ENCODE data around the gene PIP5KL1. TPM values are rescaled to one million over a fixed set of nuclear protein-coding genes. Genes with fewer than 3 reads are reported as not detected.

PIP5KL1 gene
- total and polyA plus RNA-seq, 7 experiments from 2014 or later = 0.17 to 2.9 (median 1.9) TPM; not detected in 1

DNA sequence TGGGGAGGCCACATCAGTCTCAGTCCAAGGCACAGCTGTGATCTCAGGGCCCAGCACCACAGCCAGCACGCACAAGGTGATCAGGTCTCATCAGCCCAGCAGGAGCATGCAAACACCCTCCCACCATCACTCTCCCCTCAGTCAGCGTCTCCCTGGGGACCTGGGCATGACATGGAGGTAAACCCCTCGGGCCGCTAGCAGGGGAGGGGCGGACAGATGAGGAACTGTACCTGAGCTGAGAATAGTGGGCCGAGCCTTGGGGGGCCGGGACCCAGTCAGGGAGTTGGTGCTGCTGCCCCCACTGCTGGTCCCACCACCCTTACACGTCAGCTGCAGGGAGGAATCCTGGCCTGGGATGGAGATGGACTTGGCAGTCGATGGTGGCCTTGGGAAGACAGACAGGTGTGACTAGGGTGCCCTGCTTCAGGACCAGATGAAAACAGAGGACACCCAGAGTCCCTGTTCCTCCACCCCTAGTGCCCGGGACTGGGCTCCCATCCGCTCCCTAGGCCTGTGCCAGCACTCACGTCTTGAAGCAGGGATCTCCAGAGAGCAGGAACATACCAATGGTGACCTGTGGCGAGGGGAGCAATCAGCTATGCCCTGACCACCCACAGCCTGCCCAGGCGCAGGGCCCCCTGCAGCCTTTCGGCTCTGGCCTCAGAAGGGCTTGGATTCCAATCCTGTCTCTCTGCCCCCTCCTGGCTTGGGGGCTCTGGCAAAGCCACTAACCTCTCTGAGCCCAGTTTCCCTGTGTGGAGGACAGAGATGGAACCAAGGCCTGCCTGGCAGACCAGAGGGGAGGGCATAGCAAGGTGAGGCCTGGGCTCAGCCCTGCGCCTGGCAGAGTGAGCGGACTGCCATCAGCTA is 17.5 kb upstream of the PIP5KL1 start:
- Histone ChIP-seq H3K27ac (ENCODE audit: low read depth, low read length) (peak overlapping the region; percentile 49), H3K27me3 (ENCODE audit: control insufficient read depth in 2 of 2, insufficient read depth in 2 of 2, low read length in 2 of 2) (no peaks in the 10 kb centered on the region), H3K36me3 (ENCODE audit: control insufficient read depth in 2 of 3, insufficient read depth in 3 of 3, low read length in 3 of 3) (peaks cover 26 to 93% (median 34%) of the 10 kb centered on the region in 3 experiments), H3K4me1 (ENCODE audit: control insufficient read depth in 2 of 2, insufficient read depth in 2 of 2, low read length in 2 of 2) (peaks cover 18 to 49% of the 10 kb centered on the region in 2 donors), H3K4me3 (ENCODE audit: low read length) (no peak overlapping the region), H3K9me3 (ENCODE audit: control insufficient read depth in 2 of 3, low read length in 3 of 3) (no peaks in the 10 kb centered on the region)
- intact Hi-C loops (cut with micrococcal nuclease) = no loop called here
- ChIA-PET POLR2A (interaction anchor here (1.0 to 61.3 kb wide), 4 partner anchors 8 to 87 kb away, joined by 3 to 1719 read pairs (median 8); partner anchors contain the start of gene EEIG1), CTCF (interaction anchor here (0.5 to 2.3 kb wide), 4 partner anchors 16 to 87 kb away, joined by 3 to 16 read pairs (median 6); no protein-coding TSS in a partner anchor)
- Mint-ChIP-seq H3K36me3 (peaks cover 0 to 41% (median 26%) of the 10 kb centered on the region in 5 donors), H3K4me1 (peaks cover 30 to 84% (median 56%) of the 10 kb centered on the region in 7 donors), H3K27me3 (no peaks in the 10 kb centered on the region), H3K4me3 (peak overlapping the region in 5 of 10 donors; percentile 21 to 72 (median 47)), H3K9me3 (peaks cover 0 to 6% (median 0%) of the 10 kb centered on the region in 11 donors), H3K27ac (peak overlapping the region; percentile 54 to 98 (median 87))
- DNase-seq = no peak
- no peak for ATAC-seq

DNA sequence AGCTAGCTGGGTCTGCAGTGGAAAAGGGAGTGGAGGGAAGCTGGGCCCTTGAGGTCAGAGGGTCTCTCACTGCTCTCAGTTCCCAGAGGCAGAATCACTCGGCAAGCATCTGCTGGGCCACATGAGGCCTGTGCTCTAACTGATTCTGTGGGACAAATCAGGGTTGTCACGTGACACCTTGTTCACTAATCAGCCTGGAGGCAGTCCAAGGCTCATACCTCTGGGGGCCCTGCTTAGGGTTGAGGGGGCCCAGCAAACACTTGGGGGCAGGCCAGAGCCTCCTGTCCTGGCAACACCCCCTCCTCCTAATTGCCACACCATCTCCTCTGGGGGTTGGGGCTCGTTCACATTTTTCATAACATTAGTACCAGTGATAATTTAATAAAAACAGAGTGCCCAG is 16.2 kb upstream of the PIP5KL1 start:
- peaks cover 27 to 95% (median 46%) of the 10 kb centered on the region in 3 experiments for H3K36me3 ChIP-seq (ENCODE audit: control insufficient read depth in 2 of 3, insufficient read depth in 3 of 3, low read length in 3 of 3)
- CTCF ChIA-PET = interaction anchor here (1.9 kb wide), 1 partner anchor 89 kb away, joined by 8 read pairs; no protein-coding TSS in a partner anchor
- Mint-ChIP-seq H3K36me3 (peaks cover 0 to 44% (median 30%) of the 10 kb centered on the region in 5 donors), H3K27me3 (no peaks in the 10 kb centered on the region), H3K4me3 (no peak overlapping the region), H3K9me3 (peaks cover 0 to 9% (median 0%) of the 10 kb centered on the region in 11 donors), H3K4me1 (peaks cover 34 to 76% (median 54%) of the 10 kb centered on the region in 7 donors), H3K27ac (peak overlapping the region in 8 of 9 donors; percentile 53 to 98 (median 88))
- intact Hi-C loops (cut with micrococcal nuclease) = no loop called here
- H3K27ac ChIP-seq (ENCODE audit: low read depth, low read length) = peak overlapping the region; percentile 40
- ATAC-seq = no peak
- DNase-seq = no peak
- POLR2A ChIA-PET = interaction anchor here (6.7 to 61.3 kb wide), 2 partner anchors 38 to 88 kb away, joined by 62 to 1719 read pairs; partner anchors contain the start of gene EEIG1
- no peaks in the 10 kb centered on the region for H3K9me3 ChIP-seq (ENCODE audit: control insufficient read depth in 2 of 3, low read length in 3 of 3)
- H3K4me3 ChIP-seq (ENCODE audit: low read length) = no peak overlapping the region
- no peaks in the 10 kb centered on the region for H3K27me3 ChIP-seq (ENCODE audit: control insufficient read depth in 2 of 2, insufficient read depth in 2 of 2, low read length in 2 of 2)
- H3K4me1 ChIP-seq (ENCODE audit: control insufficient read depth in 2 of 2, insufficient read depth in 2 of 2, low read length in 2 of 2) = peaks cover 10 to 37% of the 10 kb centered on the region in 2 donors

DNA sequence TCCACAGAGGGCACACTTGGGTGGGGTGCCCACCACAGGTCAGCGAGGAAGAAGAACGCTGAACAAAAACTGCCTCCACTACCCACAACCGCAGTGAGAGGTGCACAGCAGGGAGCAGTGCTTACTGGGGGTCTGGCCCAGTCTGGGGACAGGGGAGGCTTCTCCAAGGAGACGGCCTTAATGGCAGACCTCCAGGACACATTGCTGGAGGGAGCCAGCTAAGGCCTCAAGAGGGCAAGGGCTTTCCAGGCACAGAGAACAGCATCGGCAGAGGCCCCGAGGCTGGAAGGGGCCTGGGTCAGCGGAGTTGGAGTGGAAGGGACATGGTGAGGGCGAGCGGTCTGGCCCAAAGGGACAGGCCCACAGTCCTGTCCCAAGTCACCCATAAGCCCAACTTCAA is 15.4 kb upstream of the PIP5KL1 start:
- intact Hi-C loops (cut with micrococcal nuclease) = no loop called here
- Mint-ChIP-seq H3K27ac (peak overlapping the region in 7 of 9 donors; percentile 53 to 91 (median 70)), H3K4me1 (peaks cover 28 to 71% (median 50%) of the 10 kb centered on the region in 7 donors)

DNA sequence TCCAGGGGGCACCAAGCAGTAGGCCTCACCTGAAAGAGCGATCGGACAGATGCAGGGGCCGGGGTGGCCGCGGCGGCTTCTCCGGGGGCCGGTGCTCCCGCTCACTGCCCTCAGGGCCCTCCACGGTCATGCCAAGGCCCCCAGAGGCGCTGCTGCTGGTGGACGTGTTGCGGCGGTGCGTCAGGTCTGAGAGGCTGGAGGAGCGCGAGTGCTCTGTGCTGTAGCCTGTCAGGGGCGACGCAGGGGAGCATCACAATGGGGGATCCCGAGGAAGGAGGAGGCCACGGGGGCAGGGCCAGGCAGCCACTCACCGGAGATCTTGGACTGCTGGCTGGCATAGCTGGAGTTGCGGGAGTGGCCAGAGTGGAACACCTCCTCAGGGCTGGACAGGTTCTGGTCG is 14.8 kb upstream of the PIP5KL1 start:
- peaks cover 23 to 71% (median 46%) of the 10 kb centered on the region in 7 donors for H3K4me1 Mint-ChIP-seq
- intact Hi-C loops (cut with micrococcal nuclease) = no loop called here
- POLR2A ChIA-PET = interaction anchor here (2.5 to 61.3 kb wide), 3 partner anchors 9 to 89 kb away, joined by 16 to 1719 read pairs (median 62); partner anchors contain the start of gene EEIG1
- no peaks in the 10 kb centered on the region for H3K27me3 ChIP-seq (ENCODE audit: control insufficient read depth in 2 of 2, insufficient read depth in 2 of 2, low read length in 2 of 2)
- H3K4me3 ChIP-seq (ENCODE audit: low read length) = no peak overlapping the region
- ATAC-seq (no peak), DNase-seq (no peak)
- H3K36me3 Mint-ChIP-seq = peaks cover 0 to 51% (median 31%) of the 10 kb centered on the region in 5 donors
- H3K9me3 Mint-ChIP-seq = peaks cover 0 to 9% (median 0%) of the 10 kb centered on the region in 11 donors
- peak overlapping the region in 1 of 10 donors; percentile 43 for H3K4me3 Mint-ChIP-seq
- CTCF ChIA-PET = interaction anchor here (2.2 to 7.2 kb wide), 3 partner anchors 9 to 94 kb away, joined by 8 to 110 read pairs (median 37); no protein-coding TSS in a partner anchor
- H3K27me3 Mint-ChIP-seq = no peaks in the 10 kb centered on the region
- peaks cover 10 to 25% of the 10 kb centered on the region in 2 donors for H3K4me1 ChIP-seq (ENCODE audit: control insufficient read depth in 2 of 2, insufficient read depth in 2 of 2, low read length in 2 of 2)
- no peaks in the 10 kb centered on the region for H3K9me3 ChIP-seq (ENCODE audit: control insufficient read depth in 2 of 3, low read length in 3 of 3)
- H3K27ac ChIP-seq (ENCODE audit: low read depth, low read length) = no peak overlapping the region
- peak overlapping the region in 6 of 9 donors; percentile 71 to 91 (median 77) for H3K27ac Mint-ChIP-seq
- peaks cover 26 to 97% (median 45%) of the 10 kb centered on the region in 3 experiments for H3K36me3 ChIP-seq (ENCODE audit: control insufficient read depth in 2 of 3, insufficient read depth in 3 of 3, low read length in 3 of 3)

More for the DNA sequence above, 15.4 kb upstream of the PIP5KL1 start:
- Histone ChIP-seq H3K4me3 (ENCODE audit: low read length) (no peak overlapping the region), H3K36me3 (ENCODE audit: control insufficient read depth in 2 of 3, insufficient read depth in 3 of 3, low read length in 3 of 3) (peaks cover 27 to 97% (median 46%) of the 10 kb centered on the region in 3 experiments), H3K9me3 (ENCODE audit: control insufficient read depth in 2 of 3, low read length in 3 of 3) (no peaks in the 10 kb centered on the region), H3K27ac (ENCODE audit: low read depth, low read length) (peak overlapping the region; percentile 40), H3K27me3 (ENCODE audit: control insufficient read depth in 2 of 2, insufficient read depth in 2 of 2, low read length in 2 of 2) (no peaks in the 10 kb centered on the region), H3K4me1 (ENCODE audit: control insufficient read depth in 2 of 2, insufficient read depth in 2 of 2, low read length in 2 of 2) (peaks cover 10 to 31% of the 10 kb centered on the region in 2 donors)
- CTCF ChIA-PET = interaction anchor here (1.9 kb wide), 1 partner anchor 89 kb away, joined by 8 read pairs; no protein-coding TSS in a partner anchor
- DNase-seq (no peak), ATAC-seq (no peak)
- H3K9me3 Mint-ChIP-seq = peaks cover 0 to 9% (median 0%) of the 10 kb centered on the region in 11 donors
- peaks cover 0 to 47% (median 29%) of the 10 kb centered on the region in 5 donors for H3K36me3 Mint-ChIP-seq
- POLR2A ChIA-PET = interaction anchor here (6.7 to 61.3 kb wide), 2 partner anchors 38 to 88 kb away, joined by 62 to 1719 read pairs; partner anchors contain the start of gene EEIG1
- no peak overlapping the region for H3K4me3 Mint-ChIP-seq
- no peaks in the 10 kb centered on the region for H3K27me3 Mint-ChIP-seq

DNA sequence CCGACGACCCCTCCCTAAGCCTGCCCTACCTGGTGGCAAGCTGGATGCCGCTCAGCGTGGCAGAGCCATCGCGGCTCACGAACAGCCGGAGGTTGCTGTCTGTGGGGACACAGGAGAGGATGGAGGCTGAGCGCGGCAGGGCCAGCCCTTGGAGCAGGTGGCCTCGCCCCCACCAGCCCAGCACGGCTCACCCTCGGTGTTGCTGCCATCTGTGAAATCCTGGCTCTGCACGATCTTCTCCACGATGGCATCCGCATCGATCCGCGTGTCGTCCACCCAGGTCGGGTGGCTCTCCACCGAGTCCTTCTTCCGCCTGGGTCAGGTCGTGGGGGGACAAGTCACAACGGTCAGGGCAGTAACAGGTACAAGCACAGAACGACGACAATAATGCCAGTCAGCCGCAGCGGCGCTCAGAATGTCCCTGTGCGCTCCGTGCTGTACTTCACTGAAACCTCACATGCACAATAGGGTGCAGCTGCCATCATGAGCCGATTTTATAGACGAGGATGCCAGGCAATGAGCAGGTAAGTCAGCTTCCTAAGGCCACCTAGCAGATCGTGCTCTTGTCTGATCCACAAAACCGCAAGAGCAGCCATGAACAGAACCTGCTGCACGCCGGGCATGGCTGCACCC is 14.1 kb upstream of the PIP5KL1 start:
- H3K9me3 Mint-ChIP-seq = peaks cover 0 to 9% (median 0%) of the 10 kb centered on the region in 11 donors
- ATAC-seq = no peak
- DNase-seq = no peak
- H3K4me1 Mint-ChIP-seq = peaks cover 21 to 67% (median 43%) of the 10 kb centered on the region in 7 donors
- H3K9me3 ChIP-seq (ENCODE audit: control insufficient read depth in 2 of 3, low read length in 3 of 3) = no peaks in the 10 kb centered on the region
- peaks cover 8 to 18% of the 10 kb centered on the region in 2 donors for H3K4me1 ChIP-seq (ENCODE audit: control insufficient read depth in 2 of 2, insufficient read depth in 2 of 2, low read length in 2 of 2)
- peaks cover 0 to 52% (median 33%) of the 10 kb centered on the region in 5 donors for H3K36me3 Mint-ChIP-seq
- no peak overlapping the region for H3K27ac ChIP-seq (ENCODE audit: low read depth, low read length)
- no peaks in the 10 kb centered on the region for H3K27me3 Mint-ChIP-seq
- H3K27ac Mint-ChIP-seq = peak overlapping the region in 8 of 9 donors; percentile 68 to 97 (median 79)
- H3K36me3 ChIP-seq (ENCODE audit: control insufficient read depth in 2 of 3, insufficient read depth in 3 of 3, low read length in 3 of 3) = peaks cover 19 to 97% (median 39%) of the 10 kb centered on the region in 3 experiments
- H3K4me3 ChIP-seq (ENCODE audit: low read length) = no peak overlapping the region
- no peaks in the 10 kb centered on the region for H3K27me3 ChIP-seq (ENCODE audit: control insufficient read depth in 2 of 2, insufficient read depth in 2 of 2, low read length in 2 of 2)
- H3K4me3 Mint-ChIP-seq = peak overlapping the region in 3 of 10 donors; percentile 32 to 43 (median 36)
- ChIA-PET POLR2A (interaction anchor here (1.0 to 61.3 kb wide), 6 partner anchors 9 to 120 kb away, joined by 3 to 1719 read pairs (median 11); partner anchors contain the start of gene EEIG1), CTCF (interaction anchor here (0.7 to 7.2 kb wide), 11 partner anchors 9 to 149 kb away, joined by 3 to 110 read pairs (median 5); no protein-coding TSS in a partner anchor)
- intact Hi-C loops (cut with micrococcal nuclease) = loop anchor here in 1 of 2 donors (5.0 kb wide), 1 partner anchor 38 kb away; the partner anchor contains the start of gene EEIG1

Data from naive thymus-derived CD4-positive, alpha-beta T cell (primary cell).